A549 (cell line): ENCODE data around the gene ZNF180. TPM values are rescaled to one million over a fixed set of nuclear protein-coding genes. Genes with fewer than 3 reads are reported as not detected.

ENCODE experiments used
- ATAC-seq, 2 experiments: fragments of 200-7000 bp in 1 of 2; fragments of >200 bp in 1 of 2; cut with Nextera tagmentation in 1 of 2; cut with Tn5 transposase in 1 of 2; 3 replicates each; pipeline versions ENCODE4 v1.8.0 to v1.9.1; 2018 to 2020; ENCODE audit warnings: mild to moderate bottlenecking in 1 of 2, moderate library complexity in 1 of 2
- CTCF ChIA-PET: fragments of 300-600 bp; sonication (Branson Sonifier 250); formaldehyde crosslinking; extraction: SDS; loops from one replicate; lab custom pipeline; 2021; ENCODE audit warnings: antibody characterized with exemption, inconsistent platforms; lab: Yijun Ruan, JAX
- POLR2A ChIA-PET: fragments of 350-600 bp; formaldehyde crosslinking; extraction: SDS; loops from one replicate; lab custom pipeline; 2021; ENCODE audit warnings: antibody characterized with exemption, inconsistent platforms; lab: Yijun Ruan, JAX
- DNase-seq, 2 experiments: peaks; one replicate each; pipeline versions ENCODE4 v3.0.0 to v3.0.0-alpha.2; 2011 to 2016; ENCODE audit warnings: low read depth in 1 of 2, low spot score in 1 of 2
- FAIRE-seq: peaks from 2 replicates; lab custom pipeline; 2011; peaks lifted over from hg19 to GRCh38; lab: Jason Lieb, UNC
- H3K27ac ChIP-seq, 2 experiments: fragments of >200 bp; sonication (Bioruptor Twin); formaldehyde crosslinking; 3 replicates each; pipeline ENCODE4 v1.5.1; 2016 to 2017
- H3K4me1 ChIP-seq: fragments of >200 bp; sonication (Bioruptor Twin); formaldehyde crosslinking; 3 replicates; pipeline ENCODE4 v1.6.1; 2016
- H3K4me2 ChIP-seq: fragments of >200 bp; sonication (Bioruptor Twin); formaldehyde crosslinking; 3 replicates; pipeline ENCODE4 v1.6.1; 2016
- H3K4me3 ChIP-seq: fragments of >200 bp; sonication (Bioruptor Twin); formaldehyde crosslinking; 3 replicates; pipeline ENCODE4 v1.5.1; 2016
- H3K9me3 ChIP-seq: fragments of >200 bp; sonication (Bioruptor Twin); formaldehyde crosslinking; 3 replicates; pipeline ENCODE4 v1.6.1; 2016
- ATOH8 ChIP-seq: fragments of 250-450 bp; sonication (Bioruptor Pico); IDR thresholded peaks from 2 replicates; pipeline ENCODE4 v1.5.0; 2020; ENCODE audit warnings: low read depth, mild to moderate bottlenecking, moderate library complexity
- BHLHE40 ChIP-seq: IDR thresholded peaks from 2 replicates; pipeline ENCODE4 v1.6.1; 2012; ENCODE audit warnings: low read depth, low read length, inconsistent platforms
- CBX2 ChIP-seq: fragments of 200-600 bp; sonication (generic); IDR thresholded peaks from 2 replicates; pipeline ENCODE4 v1.6.1; 2016; ENCODE audit warnings: low read depth, mild to moderate bottlenecking, borderline replicate concordance
- EHMT2 ChIP-seq: fragments of 200-600 bp; sonication (generic); IDR thresholded peaks from 2 replicates; pipeline ENCODE4 v1.6.1; 2016; ENCODE audit warnings: antibody characterized with exemption, low read depth, mild to moderate bottlenecking, moderate library complexity
- EP300 ChIP-seq, 2 experiments: fragments of >200 bp; sonication (Bioruptor Twin); formaldehyde crosslinking; IDR thresholded peaks; 2 replicates in 1 of 2; 3 replicates in 1 of 2; pipeline ENCODE4 v1.6.1; 2016 to 2017
- ESRRA ChIP-seq: fragments of 150-350 bp; IDR thresholded peaks from 2 replicates; pipeline ENCODE4 v1.6.1; 2014; ENCODE audit warnings: mild to moderate bottlenecking, low read length, borderline replicate concordance
- FOSB ChIP-seq: fragments of 250-450 bp; sonication (Bioruptor Pico); IDR thresholded peaks from 2 replicates; pipeline ENCODE4 v1.5.0; 2020; ENCODE audit warnings: mild to moderate bottlenecking, moderate library complexity
- FOSL2 ChIP-seq, 2 experiments: fragments of 450-650 bp in 1 of 2; fragments of >200 bp in 1 of 2; sonication (Bioruptor Twin) in 1 of 2; formaldehyde crosslinking; IDR thresholded peaks; 2 replicates each; pipeline versions ENCODE4 v1.5.0 to v1.6.1; 2016 to 2020; ENCODE audit warnings: mild to moderate bottlenecking in 1 of 2, moderate library complexity in 1 of 2
- FOXS1 ChIP-seq: fragments of 250-450 bp; sonication (Bioruptor Pico); IDR thresholded peaks from 2 replicates; pipeline ENCODE4 v1.5.0; 2020; ENCODE audit warnings: mild to moderate bottlenecking, moderate library complexity
- HDAC2 ChIP-seq: fragments of 200-600 bp; sonication (generic); IDR thresholded peaks from 2 replicates; pipeline ENCODE4 v1.6.1; 2016
- HES2 ChIP-seq: fragments of >200 bp; sonication (Bioruptor Twin); formaldehyde crosslinking; IDR thresholded peaks from 2 replicates; pipeline ENCODE4 v1.6.1; 2016
- HEYL ChIP-seq: fragments of 250-450 bp; sonication (Bioruptor Pico); IDR thresholded peaks from 2 replicates; pipeline ENCODE4 v1.8.0; 2021; ENCODE audit warnings: mild to moderate bottlenecking, moderate library complexity
- HOXA7 ChIP-seq: fragments of 250-450 bp; sonication (Bioruptor Pico); IDR thresholded peaks from 2 replicates; pipeline ENCODE4 v1.5.0; 2020; ENCODE audit warnings: mild to moderate bottlenecking, moderate library complexity
- HOXB13 ChIP-seq: fragments of 250-450 bp; sonication (Bioruptor Pico); IDR thresholded peaks from 2 replicates; pipeline ENCODE4 v1.5.0; 2020; ENCODE audit warnings: low read depth, mild to moderate bottlenecking, moderate library complexity
- HOXB5 ChIP-seq: fragments of 250-450 bp; sonication (Bioruptor Pico); IDR thresholded peaks from 2 replicates; pipeline ENCODE4 v1.5.0; 2020; ENCODE audit warnings: mild to moderate bottlenecking, moderate library complexity
- JUNB ChIP-seq: fragments of >200 bp; sonication (Bioruptor Twin); formaldehyde crosslinking; IDR thresholded peaks from 2 replicates; pipeline ENCODE4 v1.6.1; 2016
- KDM1A ChIP-seq: fragments of 200-600 bp; sonication (generic); IDR thresholded peaks from 2 replicates; pipeline ENCODE4 v1.6.1; 2016; ENCODE audit warnings: low read depth, mild to moderate bottlenecking
- KDM5A ChIP-seq: fragments of 200-600 bp; sonication (generic); IDR thresholded peaks from 2 replicates; pipeline ENCODE4 v1.6.1; 2016; ENCODE audit warnings: antibody characterized with exemption, mild to moderate bottlenecking
- MAFK ChIP-seq: fragments of 450-650 bp; IDR thresholded peaks from 2 replicates; pipeline ENCODE4 v1.6.1; 2014; ENCODE audit not compliant: partially characterized antibody
- MAZ ChIP-seq: fragments of 150-350 bp; IDR thresholded peaks from 2 replicates; pipeline ENCODE4 v1.6.1; 2014; ENCODE audit warnings: antibody characterized with exemption, low read depth, low read length, borderline replicate concordance
- MYC ChIP-seq: IDR thresholded peaks from 2 replicates; pipeline ENCODE4 v1.6.1; 2012; ENCODE audit warnings: mild to moderate bottlenecking, inconsistent platforms, low read length, improper control_type of control experiment, borderline replicate concordance
- NPAS2 ChIP-seq: fragments of 250-450 bp; sonication (Bioruptor Pico); IDR thresholded peaks from 2 replicates; pipeline ENCODE4 v1.8.0; 2022; ENCODE audit warnings: mild to moderate bottlenecking, moderate library complexity, borderline replicate concordance
- NR3C1 ChIP-seq: fragments of >200 bp; sonication (Bioruptor Twin); formaldehyde crosslinking; IDR thresholded peaks from 3 replicates; pipeline ENCODE4 v1.6.1; 2017
- PHF8 ChIP-seq: fragments of 200-600 bp; sonication (generic); IDR thresholded peaks from 2 replicates; pipeline ENCODE4 v1.6.1; 2016; ENCODE audit warnings: low read depth, mild to moderate bottlenecking, antibody characterized with exemption, moderate library complexity, borderline replicate concordance
- RCOR1 ChIP-seq: fragments of 150-350 bp; IDR thresholded peaks from 2 replicates; pipeline ENCODE4 v1.6.1; 2014; ENCODE audit warnings: antibody characterized with exemption, low read length, low read depth
- SREBF2 ChIP-seq: fragments of 450-650 bp; IDR thresholded peaks from 2 replicates; pipeline ENCODE4 v1.6.1; 2014; ENCODE audit warnings: mild to moderate bottlenecking, moderate library complexity
- USF2 ChIP-seq: fragments of 450-650 bp; IDR thresholded peaks from 2 replicates; pipeline ENCODE4 v1.6.1; 2014; ENCODE audit warnings: antibody characterized with exemption
- WGBS: methylation state at CpG from one replicate; pipeline ENCODE4 v1.1.6; 2017; ENCODE audit errors: missing lambda C conversion rate; 5-methylcytosine and 5-hydroxymethylcytosine counted together
- polyA plus RNA-seq, 4 experiments: library from polyadenylated mRNA; depleted of rRNA in 3 of 4; stranded (reverse); fragments of >200 nt; fragmentation: RNase III in 1 of 4; extraction: RNeasy Plus Mini Kit Qiagen cat#74134 plus additional on column Dnase treatment in 1 of 4; gene quantifications; 2 replicates in 3 of 4; 3 replicates in 1 of 4; pipeline ENCODE4 v1.2.3, GENCODE V29; 2011 to 2017
- TF ChIP-seq, protein P1 (sequence below): IDR thresholded peaks from 2 replicates; pipeline ENCODE4 v1.6.1; 2012

Gene ZNF180
- polyA plus RNA-seq, 2 of the 4 experiments (the other 2 are of a cell fraction), result 4.1 to 8.1 TPM

DNA sequence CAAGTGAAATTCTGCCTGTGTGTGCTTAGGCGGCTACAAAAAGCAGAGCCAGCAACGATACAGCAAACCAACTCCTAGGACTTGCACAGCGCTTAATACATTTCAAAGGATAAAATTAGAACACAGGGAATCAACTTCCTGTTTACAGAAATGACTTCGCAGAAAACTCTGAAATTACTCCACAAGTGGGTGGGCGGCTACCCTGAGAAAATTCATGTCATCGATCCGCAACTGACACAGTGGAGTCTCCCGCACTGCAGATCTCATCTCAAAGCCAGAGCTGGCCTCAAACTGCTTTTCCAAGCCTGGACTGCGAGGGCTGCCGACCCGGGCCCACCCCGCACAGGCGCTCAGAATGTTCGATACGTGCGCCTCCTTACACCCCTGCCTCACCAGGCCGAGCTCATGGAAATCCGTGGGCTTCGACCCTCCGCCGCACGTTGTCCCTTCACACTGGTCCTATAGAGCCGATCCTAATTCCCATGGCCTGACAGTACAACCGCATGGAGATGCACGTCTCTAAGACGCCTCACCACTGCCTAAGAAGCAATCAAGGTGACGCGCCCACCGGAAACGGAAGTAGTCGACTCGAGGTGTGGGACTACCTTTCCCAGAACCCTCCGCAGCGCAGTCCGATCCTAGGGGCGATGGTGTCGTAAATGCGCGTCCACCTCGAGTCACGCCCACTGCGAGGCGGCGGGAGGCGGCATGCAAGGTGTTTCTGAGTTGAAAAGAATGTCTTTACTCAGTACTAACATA is 52.2 kb downstream of the ZNF180 start, which contains the start of gene ZNF229 (continued):
- TF ChIP-seq ATOH8 (CRISPR knock-in tag) (0 out of 2 replicates have a peak, but pooled peaks have one; percentile 36), FOSL2 (IDR thresholded peaks at IDR 0.05) (no peak), FOSL2 (CRISPR knock-in tag; IDR thresholded peaks at IDR 0.05) (0 out of 2 replicates have a peak, but pooled peaks have one; percentile 32), CBX2 (no peak), HOXB13 (CRISPR knock-in tag) (peak; percentile 62; the same call in 1 of the 2 replicates), HES2 (no peak), USF2 (no peak), FOXS1 (no peak), HOXB5 (CRISPR knock-in tag) (peak; percentile 77; the same call in 1 of the 2 replicates)
- TF ChIP-seq, all 56 proteins: peak for 13

DNA sequence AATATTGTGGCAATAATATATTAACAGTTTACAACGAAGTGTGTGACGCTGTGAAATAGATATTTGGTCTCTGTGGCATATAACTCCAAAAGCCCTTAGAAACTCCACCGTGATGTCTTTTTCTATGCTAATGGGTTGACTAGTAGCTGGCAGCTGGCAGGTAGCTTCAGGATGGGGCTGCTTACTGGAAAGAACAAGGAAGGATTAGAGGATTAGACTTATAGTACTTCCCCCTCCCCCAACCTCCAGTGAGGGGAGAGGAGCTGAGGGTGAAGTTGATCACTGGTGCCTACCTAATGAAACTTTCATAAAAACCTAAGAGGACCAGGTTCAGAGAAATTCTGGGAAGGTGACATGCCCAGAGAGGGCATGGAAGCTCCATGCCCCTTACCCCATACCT is 61.9 kb downstream of the ZNF180 start:
- CTCF ChIA-PET, result no interaction called here
- 88% methylated on average over 3 of the region's 3 CpGs for WGBS

DNA sequence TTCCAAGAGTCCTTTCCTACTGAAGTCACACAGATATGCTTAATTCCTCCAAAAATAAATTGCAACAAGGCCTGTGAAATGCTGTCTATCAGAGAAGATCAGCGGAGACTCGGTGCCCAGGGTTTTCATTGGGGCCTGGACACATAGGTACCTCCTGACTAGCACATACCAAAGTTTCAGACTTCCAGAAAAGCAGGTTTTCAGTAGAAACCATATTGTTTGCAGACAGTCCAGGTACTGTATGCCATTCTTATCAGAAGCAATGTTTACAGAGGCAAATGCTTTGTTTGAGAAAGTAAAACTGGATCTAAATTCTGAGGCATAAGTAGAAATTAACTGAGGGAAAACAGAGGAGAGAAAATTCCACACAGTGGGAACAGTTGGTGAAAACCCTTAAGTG is 64.9 kb downstream of the ZNF180 start:
- Histone ChIP-seq H3K4me2 (no peak overlapping the region), H3K4me1 (no peaks in the 10 kb centered on the region), H3K27ac (no peak overlapping the region), H3K9me3 (peaks cover 78% of the 10 kb centered on the region), H3K4me3 (no peak overlapping the region)
- FAIRE-seq, result no peak
- CTCF ChIA-PET, result no interaction called here
- WGBS, result 62% methylated on average over 2 of the region's 2 CpGs
- POLR2A ChIA-PET, result no interaction called here
- no peak for DNase-seq
- TF ChIP-seq FOSB, result no peak
- TF ChIP-seq, protein P1, sequence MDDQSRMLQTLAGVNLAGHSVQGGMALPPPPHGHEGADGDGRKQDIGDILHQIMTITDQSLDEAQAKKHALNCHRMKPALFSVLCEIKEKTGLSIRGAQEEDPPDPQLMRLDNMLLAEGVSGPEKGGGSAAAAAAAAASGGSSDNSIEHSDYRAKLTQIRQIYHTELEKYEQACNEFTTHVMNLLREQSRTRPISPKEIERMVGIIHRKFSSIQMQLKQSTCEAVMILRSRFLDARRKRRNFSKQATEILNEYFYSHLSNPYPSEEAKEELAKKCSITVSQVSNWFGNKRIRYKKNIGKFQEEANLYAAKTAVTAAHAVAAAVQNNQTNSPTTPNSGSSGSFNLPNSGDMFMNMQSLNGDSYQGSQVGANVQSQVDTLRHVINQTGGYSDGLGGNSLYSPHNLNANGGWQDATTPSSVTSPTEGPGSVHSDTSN, result no peak
- no peak for TF ChIP-seq MAFK
- no peak for TF ChIP-seq JUNB
- no peak for TF ChIP-seq ESRRA
- TF ChIP-seq HEYL (CRISPR knock-in tag), result no peak
- TF ChIP-seq NR3C1, result no peak
- no peak for TF ChIP-seq EP300 (IDR thresholded peaks at IDR 0.05)
- no peak for TF ChIP-seq HDAC2
- no peak for TF ChIP-seq PHF8
- TF ChIP-seq RCOR1, result no peak
- no peak for TF ChIP-seq SREBF2
- no peak for TF ChIP-seq HOXA7
- no peak for TF ChIP-seq KDM5A
- TF ChIP-seq KDM1A, result no peak
- TF ChIP-seq BHLHE40, result no peak
- ATAC-seq, result no peak

More for the DNA sequence above, 61.9 kb downstream of the ZNF180 start:
- POLR2A ChIA-PET, result no interaction called here
- peaks cover 81% of the 10 kb centered on the region for H3K9me3 ChIP-seq
- H3K27ac ChIP-seq, result no peak overlapping the region
- no peaks in the 10 kb centered on the region for H3K4me1 ChIP-seq
- no peak for TF ChIP-seq HDAC2
- TF ChIP-seq NPAS2 (CRISPR knock-in tag), result no peak
- TF ChIP-seq EHMT2, result no peak
- TF ChIP-seq MAZ, result no peak
- TF ChIP-seq FOSB, result no peak
- TF ChIP-seq MYC, result no peak
- TF ChIP-seq CBX2, result no peak
- no peak for TF ChIP-seq HES2
- no peak for TF ChIP-seq HEYL (CRISPR knock-in tag)
- ATAC-seq (no peak), DNase-seq (no peak), FAIRE-seq (no peak)
- no peak overlapping the region for H3K4me2 ChIP-seq
- H3K4me3 ChIP-seq, result no peak overlapping the region
